Measurements from ENCODE around the gene PFKFB3.

GRCh38 chr10:6224781-6225180 is 22.0 kb downstream of the PFKFB3 start:
- TF ChIP-seq, protein P1, sequence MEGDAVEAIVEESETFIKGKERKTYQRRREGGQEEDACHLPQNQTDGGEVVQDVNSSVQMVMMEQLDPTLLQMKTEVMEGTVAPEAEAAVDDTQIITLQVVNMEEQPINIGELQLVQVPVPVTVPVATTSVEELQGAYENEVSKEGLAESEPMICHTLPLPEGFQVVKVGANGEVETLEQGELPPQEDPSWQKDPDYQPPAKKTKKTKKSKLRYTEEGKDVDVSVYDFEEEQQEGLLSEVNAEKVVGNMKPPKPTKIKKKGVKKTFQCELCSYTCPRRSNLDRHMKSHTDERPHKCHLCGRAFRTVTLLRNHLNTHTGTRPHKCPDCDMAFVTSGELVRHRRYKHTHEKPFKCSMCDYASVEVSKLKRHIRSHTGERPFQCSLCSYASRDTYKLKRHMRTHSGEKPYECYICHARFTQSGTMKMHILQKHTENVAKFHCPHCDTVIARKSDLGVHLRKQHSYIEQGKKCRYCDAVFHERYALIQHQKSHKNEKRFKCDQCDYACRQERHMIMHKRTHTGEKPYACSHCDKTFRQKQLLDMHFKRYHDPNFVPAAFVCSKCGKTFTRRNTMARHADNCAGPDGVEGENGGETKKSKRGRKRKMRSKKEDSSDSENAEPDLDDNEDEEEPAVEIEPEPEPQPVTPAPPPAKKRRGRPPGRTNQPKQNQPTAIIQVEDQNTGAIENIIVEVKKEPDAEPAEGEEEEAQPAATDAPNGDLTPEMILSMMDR (IDR thresholded peaks at IDR 0.05; ENCODE audit: low read length): no peak
- TF ChIP-seq EZH2phosphoT487 (IDR thresholded peaks at IDR 0.05; ENCODE audit: low read length): no peak
